ENCODE data around the gene MDM1. TPM values are rescaled to one million over a fixed set of nuclear protein-coding genes. Genes with fewer than 3 reads are reported as not detected.

Gene MDM1
- total and polyA plus RNA-seq, 11 donors, result 4.0 to 8.4 (median 5.8) TPM

GRCh38 chr12:68378872-68379606 is 46.9 kb upstream of the MDM1 start:
- peak in 2 of 5 donors; percentile 25 to 32 for DNase-seq
- Histone ChIP-seq H3K36me3 (no peaks in the 10 kb centered on the region), H3K4me3 (no peak overlapping the region), H3K27ac (peak overlapping the region in 8 of 12 donors; percentile 5 to 55 (median 42)), H3K27me3 (no peaks in the 10 kb centered on the region), H3K9me3 (no peaks in the 10 kb centered on the region), H3K4me1 (peaks cover 0 to 36% (median 12%) of the 10 kb centered on the region in 12 donors)
- intact Hi-C loops (cut with DNase I), result loop anchor here in 1 of 10 donors (10.0 kb wide), 1 partner anchor 86 kb away; no protein-coding TSS in a partner anchor
- WGBS, 4 donors, result 43 to 59% (median 51%) methylated on average over 5 of the region's 5 CpGs
- ATAC-seq, result peak in 3 of 4 donors; percentile 63 to 79 (median 68)
- TF ChIP-seq POLR2A (IDR thresholded peaks at IDR 0.05) (no peak), CTCF (IDR thresholded peaks at IDR 0.05) (no peak)

GRCh38 chr12:68377881-68378280 is 45.7 kb upstream of the MDM1 start:
- H3K4me1 ChIP-seq, result peaks cover 0 to 43% (median 12%) of the 10 kb centered on the region in 12 donors
- ATAC-seq, result no peak
- intact Hi-C loops (cut with DNase I), result loop anchor here in 1 of 10 donors (10.0 kb wide), 1 partner anchor 87 kb away; no protein-coding TSS in a partner anchor
- H3K27ac ChIP-seq, result no peak overlapping the region
- TF ChIP-seq POLR2A (IDR thresholded peaks at IDR 0.05) (no peak), CTCF (IDR thresholded peaks at IDR 0.05) (no peak)
- H3K9me3 ChIP-seq, result no peaks in the 10 kb centered on the region
- 82 to 89% (median 83%) methylated on average over 3 of the region's 3 CpGs for WGBS, 4 donors
- no peak overlapping the region for H3K4me3 ChIP-seq
- H3K27me3 ChIP-seq, result no peaks in the 10 kb centered on the region
- H3K36me3 ChIP-seq, result no peaks in the 10 kb centered on the region
- no peak for DNase-seq

- DNase-seq (no peak), ATAC-seq (no peak)
- Histone ChIP-seq H3K36me3 (no peaks in the 10 kb centered on the region), H3K27me3 (no peaks in the 10 kb centered on the region), H3K4me3 (no peak overlapping the region), H3K4me1 (peaks cover 0 to 47% (median 12%) of the 10 kb centered on the region in 12 donors), H3K9me3 (no peaks in the 10 kb centered on the region), H3K27ac (no peak overlapping the region)
- intact Hi-C loops (cut with DNase I), result loop anchor here in 1 of 10 donors (10.0 kb wide), 1 partner anchor 88 kb away; no protein-coding TSS in a partner anchor
- 83 to 89% (median 86%) methylated on average over 7 of the region's 7 CpGs for WGBS, 4 donors
- no peak for TF ChIP-seq CTCF (IDR thresholded peaks at IDR 0.05)
- no peak for TF ChIP-seq POLR2A (IDR thresholded peaks at IDR 0.05)
Measured at GRCh38 chr12:68376901-68377300, 44.7 kb upstream of the MDM1 start.

All from heart left ventricle (tissue), 16 donors.